Measurements from ENCODE around the gene IL1RN.

IL1RN gene

DNA sequence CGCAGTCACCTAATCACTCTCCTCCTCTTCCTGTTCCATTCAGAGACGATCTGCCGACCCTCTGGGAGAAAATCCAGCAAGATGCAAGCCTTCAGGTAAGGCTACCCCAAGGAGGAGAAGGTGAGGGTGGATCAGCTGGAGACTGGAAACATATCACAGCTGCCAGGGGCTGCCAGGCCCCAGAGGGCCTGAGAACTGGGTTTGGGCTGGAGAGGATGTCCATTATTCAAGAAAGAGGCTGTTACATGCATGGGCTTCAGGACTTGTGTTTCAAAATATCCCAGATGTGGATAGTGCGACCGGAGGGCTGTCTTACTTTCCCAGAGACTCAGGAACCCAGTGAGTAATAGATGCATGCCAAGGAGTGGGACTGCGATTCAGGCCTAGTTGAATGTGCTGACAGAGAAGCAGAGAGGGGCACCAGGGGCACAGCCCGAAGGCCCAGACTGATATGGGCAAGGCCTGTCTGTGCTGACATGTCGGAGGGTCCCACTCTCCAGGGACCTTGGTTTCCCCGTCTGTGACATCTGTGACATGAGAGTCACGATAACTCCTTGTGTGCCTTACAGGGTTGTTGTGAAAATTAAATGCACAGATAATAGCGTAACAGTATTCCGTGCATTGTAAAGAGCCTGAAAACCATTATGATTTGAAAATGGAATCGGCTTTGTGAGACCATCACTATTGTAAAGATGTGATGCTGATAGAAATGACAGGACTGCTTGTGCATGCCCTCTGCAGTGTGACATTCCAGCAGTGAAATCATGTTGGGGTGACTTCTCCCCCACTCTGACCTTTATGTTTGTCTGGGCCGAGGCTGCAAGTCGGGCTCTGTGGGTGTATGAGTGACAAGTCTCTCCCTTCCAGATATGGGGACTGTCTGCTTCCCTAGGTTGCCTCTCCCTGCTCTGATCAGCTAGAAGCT is 510 bp downstream of the IL1RN start:
- in situ Hi-C loops (cut with MboI; ENCODE audit: low sequenced_read_pairs): no loop called here

DNA sequence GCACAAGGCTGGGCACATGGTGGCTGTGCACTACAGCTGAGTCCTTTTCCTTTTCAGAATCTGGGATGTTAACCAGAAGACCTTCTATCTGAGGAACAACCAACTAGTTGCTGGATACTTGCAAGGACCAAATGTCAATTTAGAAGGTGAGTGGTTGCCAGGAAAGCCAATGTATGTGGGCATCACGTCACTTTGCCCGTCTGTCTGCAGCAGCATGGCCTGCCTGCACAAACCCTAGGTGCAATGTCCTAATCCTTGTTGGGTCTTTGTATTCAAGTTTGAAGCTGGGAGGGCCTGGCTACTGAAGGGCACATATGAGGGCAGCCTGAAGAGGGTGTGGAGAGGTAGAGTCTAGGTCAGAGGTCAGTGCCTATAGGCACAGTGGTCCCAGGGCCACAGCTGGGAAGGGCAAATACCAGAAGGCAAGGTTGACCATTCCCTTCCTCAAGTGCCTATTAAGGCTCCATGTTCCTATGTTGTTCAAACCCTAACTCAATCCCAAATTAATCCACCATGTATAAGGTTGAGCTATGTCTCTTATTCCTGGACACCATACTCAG is 2.2 kb downstream of the IL1RN start:
- in situ Hi-C loops (cut with MboI; ENCODE audit: low sequenced_read_pairs): no loop called here

DNA sequence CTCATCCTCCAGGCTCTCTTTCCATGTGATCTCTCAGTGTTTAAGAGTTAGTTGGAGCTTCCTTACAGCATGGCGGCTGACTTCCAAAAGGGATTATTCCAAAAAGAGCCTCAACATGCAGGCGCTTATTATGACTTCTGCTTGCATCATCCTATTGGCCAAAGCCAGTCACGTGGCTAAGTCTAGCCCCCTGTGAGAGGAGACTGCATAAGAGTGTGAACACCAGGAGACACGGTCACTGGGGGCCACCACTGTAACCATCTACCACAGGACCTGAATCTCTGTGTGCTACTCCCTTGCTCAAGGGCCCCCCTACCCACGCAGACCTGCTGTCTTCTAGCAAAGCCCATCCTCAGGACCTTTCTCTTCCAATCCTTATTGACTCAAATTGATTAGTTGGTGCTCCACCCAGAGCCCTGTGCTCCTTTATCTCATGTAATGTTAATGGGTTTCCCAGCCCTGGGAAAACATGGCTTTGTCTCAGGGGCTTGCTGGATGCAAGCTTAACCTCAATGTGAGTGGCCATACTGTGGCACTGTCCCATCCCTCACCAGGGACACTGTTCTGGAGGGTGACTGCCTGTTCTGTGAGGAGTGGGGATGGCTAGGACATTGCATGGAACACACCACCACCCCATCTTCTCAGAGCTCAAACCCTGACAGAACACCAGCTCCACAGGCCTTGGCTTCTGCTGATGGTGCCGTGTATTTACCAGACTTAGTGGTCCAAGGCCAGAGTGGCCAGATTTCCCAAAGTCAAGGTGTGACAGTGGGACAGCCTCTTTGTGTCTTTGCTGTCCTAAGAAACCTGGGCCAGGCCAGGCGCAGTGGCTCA is 4.2 kb downstream of the IL1RN start:
- in situ Hi-C loops (cut with MboI; ENCODE audit: low sequenced_read_pairs): no loop called here

DNA sequence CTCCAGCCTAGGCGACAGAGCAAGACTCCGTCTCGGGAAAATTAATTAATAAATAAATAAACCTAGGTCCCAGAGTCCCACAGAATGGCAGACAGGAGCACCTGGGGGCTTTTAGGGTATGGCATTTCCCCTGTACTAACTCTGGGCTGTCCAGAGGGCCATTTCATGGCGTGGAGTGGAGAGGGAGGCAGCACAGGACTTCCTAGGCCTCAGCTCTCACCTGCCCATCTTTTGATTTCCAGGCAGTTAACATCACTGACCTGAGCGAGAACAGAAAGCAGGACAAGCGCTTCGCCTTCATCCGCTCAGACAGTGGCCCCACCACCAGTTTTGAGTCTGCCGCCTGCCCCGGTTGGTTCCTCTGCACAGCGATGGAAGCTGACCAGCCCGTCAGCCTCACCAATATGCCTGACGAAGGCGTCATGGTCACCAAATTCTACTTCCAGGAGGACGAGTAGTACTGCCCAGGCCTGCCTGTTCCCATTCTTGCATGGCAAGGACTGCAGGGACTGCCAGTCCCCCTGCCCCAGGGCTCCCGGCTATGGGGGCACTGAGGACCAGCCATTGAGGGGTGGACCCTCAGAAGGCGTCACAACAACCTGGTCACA is 5.1 kb downstream of the IL1RN start:
- in situ Hi-C loops (cut with MboI; ENCODE audit: low sequenced_read_pairs): no loop called here

DNA sequence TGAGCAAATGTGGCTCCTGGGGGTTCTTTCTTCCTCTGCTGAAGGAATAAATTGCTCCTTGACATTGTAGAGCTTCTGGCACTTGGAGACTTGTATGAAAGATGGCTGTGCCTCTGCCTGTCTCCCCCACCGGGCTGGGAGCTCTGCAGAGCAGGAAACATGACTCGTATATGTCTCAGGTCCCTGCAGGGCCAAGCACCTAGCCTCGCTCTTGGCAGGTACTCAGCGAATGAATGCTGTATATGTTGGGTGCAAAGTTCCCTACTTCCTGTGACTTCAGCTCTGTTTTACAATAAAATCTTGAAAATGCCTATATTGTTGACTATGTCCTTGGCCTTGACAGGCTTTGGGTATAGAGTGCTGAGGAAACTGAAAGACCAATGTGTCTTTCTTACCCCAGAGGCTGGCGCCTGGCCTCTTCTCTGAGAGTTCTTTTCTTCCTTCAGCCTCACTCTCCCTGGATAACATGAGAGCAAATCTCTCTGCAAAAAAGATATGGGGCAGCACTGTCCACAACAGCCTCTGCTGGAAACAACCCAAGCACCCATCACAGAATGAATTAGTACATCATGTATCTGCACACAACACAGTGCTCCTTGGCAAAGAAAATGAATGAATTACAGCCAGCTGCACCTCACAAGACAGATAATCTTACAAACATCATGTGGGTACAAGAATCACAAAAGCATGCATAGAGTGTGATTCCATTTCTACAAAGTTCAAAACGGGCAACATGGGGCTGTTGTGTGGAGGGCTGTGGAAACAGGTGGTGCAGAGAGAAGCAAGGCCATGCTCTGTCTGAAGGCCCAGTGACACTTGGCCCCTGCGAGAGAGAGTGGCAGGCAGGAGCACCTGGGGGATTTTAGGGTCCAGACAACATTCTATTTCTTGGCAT is 6.6 kb downstream of the IL1RN start:
- in situ Hi-C loops (cut with MboI; ENCODE audit: low sequenced_read_pairs): no loop called here

DNA sequence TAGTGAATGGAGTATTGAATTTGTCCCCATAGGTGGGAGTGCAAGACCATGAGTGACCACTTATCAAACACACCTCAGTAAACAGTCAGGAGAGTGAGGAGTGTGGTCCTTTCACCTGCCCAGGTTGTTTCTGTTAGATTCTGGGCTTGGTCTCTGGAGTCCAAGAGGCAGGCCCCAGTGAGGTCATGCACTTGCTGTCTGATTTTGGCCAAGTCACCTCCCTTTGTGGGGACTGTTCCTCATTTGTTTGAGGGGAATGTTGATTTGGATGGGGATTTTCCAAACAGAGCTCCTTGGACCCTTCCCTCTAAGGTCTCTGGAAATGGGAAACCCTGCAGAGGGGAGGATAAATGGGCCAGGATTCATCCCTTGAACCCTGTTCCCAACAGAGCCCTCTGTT is 7.3 kb downstream of the IL1RN start:
- in situ Hi-C loops (cut with MboI; ENCODE audit: low sequenced_read_pairs): no loop called here

DNA sequence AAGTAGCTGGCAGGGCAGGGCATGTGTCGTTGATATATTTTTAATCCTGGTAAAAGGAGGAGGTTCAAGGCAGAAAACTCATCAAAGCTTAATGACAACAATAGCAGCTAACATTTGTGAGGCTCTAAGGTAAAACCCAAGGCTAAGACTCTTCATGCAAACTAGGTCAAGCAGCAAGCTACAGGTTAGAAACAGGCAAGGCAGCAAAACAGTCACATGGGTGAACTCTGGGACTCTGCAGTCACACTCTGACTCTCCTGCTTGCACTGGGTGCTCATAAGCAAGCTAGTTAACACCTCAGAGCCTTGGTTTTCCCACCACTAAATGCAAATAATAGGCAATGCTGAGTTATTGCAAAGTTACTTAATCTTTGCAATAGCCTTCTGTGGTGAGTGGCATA is 7.9 kb downstream of the IL1RN start:
- in situ Hi-C loops (cut with MboI; ENCODE audit: low sequenced_read_pairs): no loop called here

DNA sequence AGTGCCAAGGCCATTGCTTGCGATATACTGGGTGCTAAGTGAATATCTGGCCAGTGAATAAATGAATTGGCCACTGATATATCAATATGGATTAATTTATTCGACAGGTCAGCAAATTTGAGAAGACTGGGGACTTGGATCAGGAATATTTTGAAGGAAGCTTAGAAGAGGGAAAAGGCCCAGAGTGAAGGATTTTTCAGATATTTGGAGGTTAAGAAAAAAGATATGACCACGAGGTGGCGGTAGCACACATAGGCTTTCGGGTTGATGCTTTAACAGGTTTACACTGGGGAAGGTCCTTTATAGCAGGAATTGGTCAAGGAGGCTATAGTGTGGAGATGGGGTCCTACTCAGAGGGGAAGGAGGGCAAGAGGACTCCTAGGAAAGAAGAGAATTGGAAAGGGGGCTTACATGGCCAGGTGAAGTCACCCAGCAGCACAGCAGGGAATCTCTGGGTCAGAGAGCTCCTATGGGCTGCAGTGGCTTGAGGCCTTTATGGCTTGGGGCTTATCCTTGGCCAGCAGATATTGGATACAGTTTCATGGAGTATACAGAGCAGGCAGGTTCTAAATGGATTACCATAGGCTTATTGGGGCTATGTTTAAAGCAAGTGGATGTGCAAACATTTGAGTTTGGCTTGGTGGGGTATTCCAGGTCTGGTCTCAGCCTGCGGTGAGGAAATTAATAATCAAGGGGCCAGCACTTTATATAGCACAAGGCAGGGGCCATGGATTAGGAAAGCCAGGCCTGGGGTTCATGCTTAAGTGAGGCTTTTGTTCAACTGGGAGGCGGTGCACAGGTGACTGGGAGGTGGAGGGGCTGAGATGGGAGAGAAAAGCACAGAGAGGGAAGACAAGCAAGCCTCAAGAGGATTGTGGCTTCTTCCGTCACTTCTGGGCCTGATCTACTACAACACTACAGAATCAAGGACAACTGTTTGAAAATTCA is 9.7 kb downstream of the IL1RN start:
- in situ Hi-C loops (cut with MboI; ENCODE audit: low sequenced_read_pairs): no loop called here

DNA sequence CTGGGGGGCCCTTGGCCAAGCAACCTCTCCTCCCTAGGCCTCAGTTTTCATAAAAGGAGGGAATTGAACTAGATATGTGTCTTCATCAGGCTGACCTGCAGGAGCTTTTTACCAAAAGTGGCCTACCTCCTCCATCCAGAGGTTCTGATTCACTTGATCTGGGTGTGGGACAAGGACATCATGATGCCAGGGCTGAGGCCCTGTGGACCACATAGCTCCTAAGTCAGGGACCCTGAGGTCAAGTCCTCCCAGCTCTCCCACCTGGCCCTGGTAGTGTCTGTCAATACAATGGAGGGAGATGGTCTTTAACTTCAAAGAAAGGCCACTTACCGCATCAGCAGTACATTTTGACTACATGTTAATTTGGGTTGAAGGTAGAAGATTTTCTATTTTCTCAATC is 10.4 kb downstream of the IL1RN start:
- in situ Hi-C loops (cut with MboI; ENCODE audit: low sequenced_read_pairs): no loop called here

DNA sequence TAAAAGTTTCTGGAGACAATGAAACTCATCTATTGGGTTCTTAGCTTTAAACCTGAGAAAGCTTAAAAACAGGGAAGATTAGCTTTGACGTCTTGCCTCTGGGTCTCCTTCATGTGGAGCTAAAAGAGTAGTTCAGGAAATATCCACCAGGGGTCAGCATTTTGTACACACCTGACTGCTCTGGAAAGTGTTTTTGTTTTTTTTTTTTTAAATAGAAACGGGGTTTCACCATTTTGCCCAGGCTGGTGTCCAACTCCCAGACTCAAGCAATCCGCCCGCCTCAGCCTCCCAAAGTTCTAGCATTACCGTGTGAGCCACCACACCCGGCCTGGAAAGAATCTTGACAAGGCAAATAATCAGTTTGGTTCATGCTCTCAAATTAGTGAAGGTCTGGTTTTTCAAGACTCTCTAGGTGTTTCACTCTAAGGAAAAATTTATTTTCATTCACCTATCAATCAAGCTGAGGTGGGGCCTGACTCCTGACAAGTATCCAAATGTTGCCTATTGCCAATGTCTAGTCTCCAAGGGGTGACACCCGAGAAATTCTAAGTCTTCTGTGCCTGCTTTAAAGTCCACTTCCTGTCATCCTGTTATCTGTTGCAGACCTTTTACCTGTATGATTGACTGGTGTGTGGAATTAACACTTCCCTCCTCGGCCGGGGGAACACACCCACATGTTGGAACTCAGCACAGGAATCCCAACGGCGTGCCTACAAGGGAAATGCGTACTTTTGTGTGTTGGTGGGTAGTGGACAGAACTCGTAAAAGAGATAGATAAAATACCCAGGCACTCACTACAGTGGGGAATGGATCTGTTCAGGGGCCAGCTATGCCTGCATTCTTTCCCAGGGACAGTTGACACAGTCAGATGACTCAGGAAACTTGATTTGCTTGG is 11.3 kb downstream of the IL1RN start:
- in situ Hi-C loops (cut with MboI; ENCODE audit: low sequenced_read_pairs): no loop called here

DNA sequence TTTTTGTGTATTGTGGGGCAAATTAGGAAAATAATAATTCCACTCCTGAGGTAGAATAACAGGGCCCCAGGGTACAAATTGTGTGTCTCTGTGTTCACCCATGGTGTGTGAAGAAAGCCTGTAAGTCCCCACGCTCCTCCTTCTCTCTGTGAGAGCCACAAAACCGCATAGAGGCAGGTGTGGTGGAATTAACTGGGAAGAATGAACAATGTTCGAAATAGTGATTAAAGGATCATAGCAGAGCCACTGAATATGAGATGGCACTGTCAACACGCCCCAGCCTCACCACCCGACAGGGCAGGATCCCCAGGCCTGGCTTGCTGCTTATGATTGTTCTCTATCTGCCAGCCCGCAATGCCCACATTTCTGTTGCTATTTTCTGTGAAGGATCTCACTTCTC is 14.1 kb downstream of the IL1RN start:
- in situ Hi-C loops (cut with MboI; ENCODE audit: low sequenced_read_pairs): no loop called here

DNA sequence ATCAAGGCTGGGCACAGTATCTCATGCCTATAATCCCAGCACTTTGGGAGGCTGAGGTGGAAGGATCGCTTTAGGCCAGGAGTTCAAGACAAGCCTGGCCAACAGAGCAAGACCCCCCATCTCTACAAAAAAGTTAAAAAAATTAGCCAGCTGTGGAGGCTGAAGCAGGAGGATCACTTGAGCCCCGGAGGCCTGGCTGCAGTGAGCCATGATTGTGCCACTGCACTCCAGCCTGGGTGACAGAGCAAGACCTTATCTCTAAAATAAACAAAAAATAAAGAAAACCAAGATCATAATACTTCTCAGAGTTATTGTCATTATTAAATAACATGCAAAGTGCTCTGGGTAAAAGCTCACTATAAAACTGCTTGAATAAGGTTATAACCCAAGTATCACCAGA is 14.9 kb downstream of the IL1RN start:
- in situ Hi-C loops (cut with MboI; ENCODE audit: low sequenced_read_pairs): no loop called here

DNA sequence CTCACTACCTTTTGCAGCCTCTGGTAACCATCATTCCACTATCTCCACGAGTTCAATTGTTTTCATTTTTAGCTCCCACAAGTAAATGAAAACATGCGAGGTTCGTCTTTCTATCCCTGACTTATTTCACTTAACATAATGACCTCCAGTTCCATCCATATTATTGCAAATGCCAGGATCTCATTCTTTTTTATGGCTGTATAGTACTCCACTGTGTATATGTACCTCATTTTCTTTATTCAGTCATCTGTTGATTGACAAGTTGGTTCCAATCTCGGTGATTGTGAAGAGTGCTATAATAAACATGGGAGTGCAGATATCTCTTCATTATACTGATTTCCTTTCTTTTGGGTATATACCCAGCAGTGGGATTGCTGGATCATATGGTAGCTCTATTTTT is 16.9 kb downstream of the IL1RN start:
- in situ Hi-C loops (cut with MboI; ENCODE audit: low sequenced_read_pairs): no loop called here

DNA sequence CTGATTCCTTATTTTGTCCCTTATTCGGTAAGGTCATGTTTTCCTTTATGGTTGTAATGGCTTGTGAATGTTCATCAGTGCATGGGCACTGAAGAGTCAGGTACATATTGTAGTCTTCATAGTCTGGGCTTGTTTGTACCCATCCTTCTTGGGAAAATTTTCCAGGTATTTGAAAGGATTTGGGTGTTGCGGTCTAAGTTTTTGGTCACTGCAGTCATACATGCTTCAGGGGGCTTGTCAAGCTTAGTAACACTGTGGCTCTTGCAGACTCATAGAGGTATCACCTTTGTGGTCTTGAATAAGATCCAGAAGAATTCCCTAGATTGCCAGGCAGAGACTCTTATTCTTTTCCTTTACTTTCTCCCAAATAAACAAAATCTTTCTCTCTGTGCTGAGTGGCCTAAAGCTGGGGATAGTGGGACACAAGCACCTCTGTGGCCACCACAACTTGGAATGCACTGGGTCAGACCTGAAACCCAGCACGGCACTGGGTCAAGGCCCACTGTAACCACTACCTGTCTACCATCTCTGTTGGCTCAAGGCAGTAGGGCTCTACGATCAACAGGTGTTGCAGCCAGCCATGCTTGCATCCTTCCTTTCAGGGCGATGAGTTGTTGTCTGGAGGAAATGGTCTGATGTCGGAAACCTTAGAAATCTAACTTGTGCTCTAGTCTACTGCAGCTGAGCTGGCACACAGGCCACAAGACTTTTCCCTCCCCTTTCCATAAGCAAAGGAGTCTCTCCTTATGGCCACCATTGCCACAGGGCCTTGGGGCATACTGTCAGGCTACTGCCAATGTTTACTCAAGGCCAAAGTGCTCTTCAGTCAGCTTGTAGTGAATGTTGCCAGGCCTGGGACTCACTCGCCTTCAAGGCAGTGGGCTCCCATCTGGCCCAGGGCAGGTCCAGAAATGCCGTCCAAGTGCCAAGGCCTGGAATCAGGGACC is 21.5 kb downstream of the IL1RN start:
- in situ Hi-C loops (cut with MboI; ENCODE audit: low sequenced_read_pairs): no loop called here

DNA sequence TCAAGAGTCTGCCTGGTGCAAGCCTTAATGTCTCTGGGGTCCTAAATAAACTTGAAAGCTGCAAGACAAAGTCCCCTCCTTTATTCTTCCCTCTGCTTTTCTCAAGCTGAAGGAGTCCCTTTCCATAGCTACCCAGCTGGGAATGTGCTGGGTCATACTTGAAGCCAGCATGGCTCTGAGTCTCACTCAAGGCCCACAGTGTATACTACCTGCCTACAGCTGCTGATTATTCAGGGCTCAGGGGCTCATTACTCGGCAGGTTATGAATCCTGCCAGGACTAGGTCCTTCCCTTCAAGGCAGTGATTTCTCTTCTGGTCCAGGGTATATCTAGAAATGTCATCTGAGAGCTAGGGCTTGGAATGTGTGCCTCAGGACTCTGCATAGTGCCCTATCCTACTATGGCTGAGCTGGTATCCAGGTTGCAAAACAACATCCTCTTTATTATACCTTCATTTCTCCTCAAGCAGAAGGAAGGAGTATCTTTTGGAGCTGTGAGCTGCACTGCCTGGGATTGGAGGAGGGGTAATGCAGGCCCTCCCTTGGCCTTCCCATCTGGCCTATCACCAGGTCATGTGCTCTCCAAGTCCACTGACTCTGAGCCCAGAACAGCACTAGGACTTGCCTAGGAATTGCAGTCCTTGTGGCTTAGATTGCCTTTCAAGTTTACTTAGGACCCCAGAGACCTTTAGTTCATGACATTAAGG is 22.3 kb downstream of the IL1RN start:
- in situ Hi-C loops (cut with MboI; ENCODE audit: low sequenced_read_pairs): no loop called here

DNA sequence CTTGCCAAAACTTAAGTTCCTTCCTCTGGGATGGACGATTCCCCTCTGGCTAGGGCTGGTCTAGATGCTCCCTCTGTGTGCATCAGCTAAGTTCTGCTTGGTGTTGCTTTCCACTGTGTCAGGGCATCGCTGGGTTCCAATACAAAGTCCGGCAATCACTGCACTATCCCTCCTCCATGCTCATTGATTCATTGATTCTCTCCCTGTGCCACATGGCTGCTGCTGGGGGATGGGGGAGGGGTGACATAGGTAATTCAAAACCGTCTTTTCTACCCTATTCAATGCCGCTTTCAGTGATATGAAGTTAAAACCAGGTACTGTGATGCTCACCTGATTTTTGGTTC is 22.8 kb downstream of the IL1RN start:
- in situ Hi-C loops (cut with MboI; ENCODE audit: low sequenced_read_pairs): no loop called here

DNA sequence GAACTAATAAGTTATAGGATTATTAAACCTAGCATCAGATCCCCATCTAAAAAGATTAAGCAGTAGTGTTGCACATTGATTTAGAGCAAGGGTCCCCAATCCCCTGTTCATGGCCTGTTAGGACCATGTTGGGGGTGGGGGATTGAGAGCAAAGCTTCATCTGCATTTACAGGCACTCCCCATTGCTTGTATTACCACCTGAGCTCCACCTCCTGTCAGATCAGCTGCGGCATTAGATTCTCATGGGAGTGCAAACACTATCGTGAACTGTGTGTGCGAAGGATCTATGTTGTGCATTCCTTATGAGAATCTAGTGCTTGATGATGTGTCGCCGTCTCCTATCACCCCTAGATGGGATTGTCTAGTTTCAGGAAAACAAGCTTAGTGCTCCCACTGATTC is 27.9 kb downstream of the IL1RN start:
- in situ Hi-C loops (cut with MboI; ENCODE audit: low sequenced_read_pairs): no loop called here

Measured in hTERT RPE-1 (cell line).